Common myeloid progenitor, CD34-positive (primary cell): Measurements from ENCODE around the gene GTF2E1.
"Not testable (repeated sequence)": the region's sequence is repeated elsewhere in the genome, so short reads cannot be mapped to it uniquely, and the experiment has no call there.

Experiments
- CTCF ChIA-PET: fragments of 350-600 bp; sonication (Branson Sonifier 250); formaldehyde crosslinking; loops from one replicate; lab custom pipeline; 2021; ENCODE audit warnings: antibody characterized with exemption; lab: Charles Lee
- POLR2A ChIA-PET: fragments of 350-600 bp; sonication (Branson Sonifier 250); formaldehyde crosslinking; loops from one replicate; lab custom pipeline; 2021; ENCODE audit warnings: antibody characterized with exemption; lab: Charles Lee
- DNase-seq, 3 donors: peaks; one replicate each; pipeline versions ENCODE4 v3.0.0 to v3.0.0-alpha.2; 2013
- H3K27ac ChIP-seq, 2 experiments: 1 replicate in 1 of 2; 2 replicates in 1 of 2; pipeline ENCODE4 v1.7.0; 2013; ENCODE audit warnings: inconsistent platforms in 2 of 2, low read length in 2 of 2, mild to moderate bottlenecking in 2 of 2, low read depth in 1 of 2, moderate library complexity in 1 of 2; ENCODE audit not compliant: severe bottlenecking in 2 of 2, insufficient read depth in 1 of 2, poor library complexity in 1 of 2
- H3K27me3 ChIP-seq, 5 experiments: replicated peaks in 2 of 5; 1 replicate in 3 of 5; 2 replicates in 2 of 5; pipeline versions ENCODE4 v1.6.1 to v1.7.0; 2013; ENCODE audit warnings: low read length in 4 of 5, mild to moderate bottlenecking in 2 of 5, moderate library complexity in 2 of 5, inconsistent platforms in 1 of 5; ENCODE audit not compliant: insufficient read depth in 5 of 5, control insufficient read depth in 4 of 5
- H3K36me3 ChIP-seq, 4 experiments: 1 replicate in 2 of 4; 2 replicates in 2 of 4; pipeline versions ENCODE4 v1.6.1 to v1.7.0; 2013; ENCODE audit warnings: low read length in 3 of 4, control low read depth in 1 of 4, mild to moderate bottlenecking in 1 of 4; ENCODE audit not compliant: control insufficient read depth in 4 of 4, insufficient read depth in 4 of 4
- H3K4me1 ChIP-seq, 4 experiments: 1 replicate in 3 of 4; 2 replicates in 1 of 4; pipeline versions ENCODE4 v1.6.1 to v1.7.1; 2013; ENCODE audit warnings: low read length in 3 of 4, mild to moderate bottlenecking in 3 of 4, control low read depth in 1 of 4, inconsistent platforms in 1 of 4, moderate library complexity in 1 of 4; ENCODE audit not compliant: control insufficient read depth in 4 of 4, insufficient read depth in 4 of 4; ENCODE audit errors: control extremely low read depth in 1 of 4
- H3K4me3 ChIP-seq, 7 experiments: 1 replicate in 4 of 7; 2 replicates in 3 of 7; pipeline versions ENCODE4 v1.5.1 to v1.7.0; 2013; ENCODE audit warnings: mild to moderate bottlenecking in 7 of 7, low read length in 6 of 7, moderate library complexity in 6 of 7, inconsistent platforms in 2 of 7, low read depth in 2 of 7, control low read depth in 1 of 7; ENCODE audit not compliant: insufficient read depth in 4 of 7, control insufficient read depth in 1 of 7; ENCODE audit errors: extremely low read depth in 1 of 7
- H3K9me3 ChIP-seq, 5 experiments: 1 replicate in 4 of 5; 2 replicates in 1 of 5; pipeline versions ENCODE4 v1.6.1 to v1.7.1; 2013; ENCODE audit warnings: low read length in 4 of 5, mild to moderate bottlenecking in 2 of 5, inconsistent platforms in 1 of 5, low read depth in 1 of 5, moderate library complexity in 1 of 5; ENCODE audit not compliant: control insufficient read depth in 4 of 5, insufficient read depth in 2 of 5; ENCODE audit errors: control extremely low read depth in 1 of 5
- WGBS: methylation state at CpG from one replicate; pipeline ENCODE4 v1.1.5; 2013; ENCODE audit not compliant: insufficient coverage; 5-methylcytosine and 5-hydroxymethylcytosine counted together

The GTF2E1 gene

DNA sequence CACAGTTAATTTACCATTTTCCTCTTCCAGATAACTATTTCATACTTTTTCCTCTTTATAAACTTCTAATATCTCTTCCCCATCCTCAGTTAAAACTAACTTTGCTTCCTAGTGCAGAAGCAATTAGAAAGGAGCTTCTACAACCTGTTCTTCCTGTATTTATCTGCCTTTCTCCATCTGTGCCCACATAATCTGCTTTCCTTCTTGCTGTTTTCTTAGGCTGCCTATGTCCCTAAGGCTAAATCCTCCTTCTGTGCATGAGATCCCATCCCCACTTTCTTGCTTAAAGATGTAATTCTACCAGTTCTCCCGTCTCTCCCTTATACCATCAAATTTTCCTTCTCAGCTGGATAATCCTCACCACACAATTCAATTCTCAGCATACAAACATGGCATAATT, 32.2 kb upstream of the GTF2E1 start:
- no peak for DNase-seq

DNA sequence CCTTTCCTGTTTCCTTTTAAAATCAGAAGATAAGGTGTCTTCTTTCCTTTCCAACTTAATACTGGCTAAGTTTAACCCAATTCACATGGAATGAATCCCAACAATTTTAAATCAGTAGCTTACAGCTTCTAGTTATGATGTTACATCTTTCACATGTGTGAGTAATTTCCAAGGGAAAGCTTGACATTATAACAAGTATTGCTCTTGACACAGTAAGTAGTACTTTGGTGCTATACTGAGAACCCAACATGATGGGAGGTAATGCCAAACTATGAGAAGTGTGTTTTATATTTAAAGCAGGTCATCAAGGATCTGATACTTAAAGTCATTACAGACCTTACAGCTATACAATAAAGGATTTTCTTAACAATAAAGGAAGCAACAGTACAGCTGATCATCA, 29.3 kb upstream of the GTF2E1 start:
- H3K4me1 ChIP-seq = no peaks in the 10 kb centered on the region
- no peak for DNase-seq
- H3K4me3 ChIP-seq = no peak overlapping the region
- peaks cover 0 to 4% (median 1%) of the 10 kb centered on the region in 4 experiments for H3K36me3 ChIP-seq
- no peak overlapping the region for H3K27ac ChIP-seq
- ChIA-PET CTCF (interaction anchor here (0.6 kb wide), 1 partner anchor 95 kb away, joined by 3 read pairs; no protein-coding TSS in a partner anchor), POLR2A (no interaction called here)
- no peaks in the 10 kb centered on the region for H3K27me3 ChIP-seq
- H3K9me3 ChIP-seq = no peaks in the 10 kb centered on the region

More for the DNA sequence above, 32.2 kb upstream of the GTF2E1 start:
- H3K27me3 ChIP-seq = no peaks in the 10 kb centered on the region
- ChIA-PET CTCF (interaction anchor here (1.0 to 1.6 kb wide), 2 partner anchors 32 to 69 kb away, joined by 3 read pairs; no protein-coding TSS in a partner anchor), POLR2A (no interaction called here)
- peaks cover 3 to 7% (median 4%) of the 10 kb centered on the region in 4 experiments for H3K36me3 ChIP-seq
- H3K9me3 ChIP-seq = no peaks in the 10 kb centered on the region
- no peak overlapping the region for H3K27ac ChIP-seq
- 86% methylated on average over 1 of the region's 1 CpG for WGBS
- H3K4me3 ChIP-seq = no peak overlapping the region
- no peaks in the 10 kb centered on the region for H3K4me1 ChIP-seq

DNA sequence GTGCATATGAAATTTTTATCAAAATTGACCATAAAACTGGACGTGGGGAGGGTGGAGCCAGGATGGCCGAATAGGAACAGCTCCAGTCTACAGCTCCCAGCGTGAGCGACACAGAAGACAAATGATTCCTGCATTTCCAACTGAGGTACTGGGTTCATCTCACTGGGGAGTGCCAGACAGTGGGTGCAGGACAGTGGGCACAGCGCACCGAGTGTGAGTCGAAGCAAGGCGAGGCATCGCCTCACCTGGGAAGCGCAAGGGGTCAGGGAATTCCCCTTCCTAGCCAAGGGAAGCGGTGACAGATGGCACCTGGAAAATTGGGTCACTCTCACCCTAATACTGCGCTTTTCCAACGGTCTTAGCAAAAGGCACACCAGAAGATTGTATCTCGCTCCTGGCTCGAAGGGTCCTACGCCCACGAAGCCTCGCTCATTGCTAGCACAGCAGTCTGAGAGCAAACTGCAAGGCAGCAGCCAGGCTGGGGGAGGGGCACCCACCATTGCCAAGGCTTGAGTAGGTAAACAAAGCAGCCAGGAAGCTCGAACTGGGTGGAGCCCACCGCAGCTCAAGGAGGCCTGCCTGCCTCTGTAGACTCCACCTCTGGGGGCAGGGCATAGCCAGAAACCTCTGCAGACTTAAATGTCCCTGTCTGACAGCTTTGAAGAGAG, 23.2 kb upstream of the GTF2E1 start:
- peak overlapping the region in 3 of 7 experiments; percentile 14 to 48 (median 46) for H3K4me3 ChIP-seq
- WGBS = 84% methylated on average over 18 of the region's 20 CpGs
- H3K4me1 ChIP-seq, H3K36me3 ChIP-seq, CTCF ChIA-PET, H3K9me3 ChIP-seq, H3K27me3 ChIP-seq: not testable (repeated sequence)
- DNase-seq = peak in 2 of 3 donors; percentile 43 to 57
- peak overlapping the region in 1 of 2 experiments; percentile 34 for H3K27ac ChIP-seq
- POLR2A ChIA-PET = interaction anchor here (0.6 kb wide), 1 partner anchor 1394 kb away, joined by 3 read pairs; no protein-coding TSS in a partner anchor

DNA sequence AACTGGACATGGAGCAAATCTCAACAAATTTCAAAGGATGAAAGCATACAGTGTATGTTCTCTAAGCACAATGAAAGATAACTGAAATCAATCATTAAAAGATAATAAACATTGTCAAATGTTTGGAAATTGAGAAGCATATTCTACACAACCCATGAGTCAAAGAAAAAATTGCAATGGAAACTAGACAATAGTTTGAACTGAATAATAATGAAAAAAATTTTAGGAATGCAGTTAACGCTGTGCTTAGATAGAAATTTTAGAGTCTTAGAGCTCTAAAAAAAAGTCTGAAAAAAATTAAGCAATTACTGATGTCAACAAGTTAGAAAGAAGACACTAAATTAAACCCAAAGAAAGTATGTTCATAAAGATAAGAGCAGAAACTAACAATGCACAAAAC, 15.8 kb upstream of the GTF2E1 start:
- Histone ChIP-seq H3K4me3 (no peak overlapping the region), H3K36me3 (peaks cover 2 to 4% (median 2%) of the 10 kb centered on the region in 4 experiments), H3K9me3 (no peaks in the 10 kb centered on the region), H3K27me3 (no peaks in the 10 kb centered on the region), H3K27ac (no peak overlapping the region), H3K4me1 (no peaks in the 10 kb centered on the region)
- DNase-seq = no peak
- WGBS = no CpG with 5 or more reads among the region's 1 CpG
- ChIA-PET POLR2A (no interaction called here), CTCF (no interaction called here)

DNA sequence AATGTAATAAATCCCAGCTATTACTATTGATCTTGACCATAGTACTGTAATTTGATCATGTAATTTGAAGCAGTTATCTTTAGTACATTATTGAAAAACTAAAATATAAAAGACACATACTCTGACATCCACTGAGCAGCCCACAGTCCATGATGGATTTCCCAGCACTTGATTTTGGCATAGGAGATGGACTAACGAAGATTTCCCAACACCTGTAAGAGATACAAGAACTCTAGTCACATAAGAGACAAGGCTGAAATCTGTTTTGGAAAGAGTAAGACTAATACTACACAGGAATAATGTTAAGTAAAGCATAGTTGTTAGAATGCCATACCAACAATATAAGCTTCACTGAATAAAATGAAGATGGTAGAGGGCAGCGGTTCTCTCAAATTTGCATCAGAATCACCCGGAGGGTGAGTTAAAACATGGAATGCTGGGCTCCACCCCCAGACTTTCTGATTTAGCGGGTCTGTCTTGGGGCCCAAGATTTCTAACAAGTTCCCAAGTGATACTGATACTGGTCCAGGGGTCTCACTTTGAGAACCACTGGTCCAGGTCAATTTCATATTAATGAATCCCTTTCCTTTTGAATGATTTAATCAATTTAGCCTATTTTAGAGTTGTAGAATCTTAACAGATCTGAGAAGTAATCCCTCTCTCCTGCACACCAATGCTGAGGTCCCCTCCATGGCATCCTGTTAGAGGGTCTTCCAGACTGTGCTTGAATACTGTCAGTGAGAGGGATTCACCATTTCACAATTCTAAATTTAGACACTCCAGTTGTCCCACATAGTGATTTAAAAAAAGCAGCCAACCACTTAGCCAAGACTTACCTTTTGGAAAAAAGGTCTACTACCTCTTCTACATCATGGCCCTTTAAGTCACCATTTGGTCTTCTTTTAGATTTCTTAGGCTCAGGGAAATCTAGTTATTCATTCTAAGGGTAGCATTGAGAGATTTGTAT, 11.7 kb upstream of the GTF2E1 start:
- Histone ChIP-seq H3K27ac (no peak overlapping the region), H3K4me3 (no peak overlapping the region), H3K36me3 (peaks cover 2 to 4% (median 2%) of the 10 kb centered on the region in 4 experiments), H3K4me1 (no peaks in the 10 kb centered on the region), H3K27me3 (no peaks in the 10 kb centered on the region), H3K9me3 (peaks cover 0 to 2% (median 0%) of the 10 kb centered on the region in 5 experiments)
- POLR2A ChIA-PET = no interaction called here
- 100% methylated on average over 3 of the region's 4 CpGs for WGBS
- CTCF ChIA-PET = interaction anchor here (0.7 kb wide), 1 partner anchor 12 kb away, joined by 3 read pairs; the partner anchor contains the start of genes GTF2E1 and RABL3
- no peak for DNase-seq

DNA sequence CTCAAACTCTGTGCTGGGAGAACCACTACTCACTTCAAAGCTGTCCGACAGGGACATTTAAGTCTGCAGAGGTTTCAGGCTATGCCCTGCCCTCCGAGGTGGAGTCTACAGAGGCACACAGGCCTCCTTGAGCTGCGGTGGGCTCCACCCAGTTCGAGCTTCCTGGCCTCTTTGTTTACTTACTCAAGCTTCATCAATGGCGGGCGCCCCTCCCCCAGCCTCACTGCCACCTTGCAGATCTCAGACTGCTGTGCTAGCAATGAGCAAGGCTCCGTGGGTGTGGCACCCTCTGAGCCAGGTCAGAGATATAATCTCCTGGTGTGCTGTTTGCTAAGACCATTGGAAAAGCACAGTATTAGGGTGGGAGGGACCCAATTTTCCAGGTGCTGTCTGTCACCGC, 4.5 kb upstream of the GTF2E1 start:
- H3K4me3 ChIP-seq, H3K4me1 ChIP-seq, POLR2A ChIA-PET, DNase-seq, H3K27me3 ChIP-seq, H3K27ac ChIP-seq: not testable (repeated sequence)
- H3K9me3 ChIP-seq = peaks cover 0 to 13% (median 6%) of the 10 kb centered on the region in 5 experiments
- H3K36me3 ChIP-seq = peaks cover 0 to 14% (median 2%) of the 10 kb centered on the region in 4 experiments
- 97% methylated on average over 8 of the region's 8 CpGs for WGBS
- CTCF ChIA-PET = interaction anchor here (1.1 kb wide), 1 partner anchor 10 kb away, joined by 4 read pairs; no protein-coding TSS in a partner anchor
